K562 (cell line): ENCODE measurements around the gene B3GNT7. TPM values are rescaled to one million over a fixed set of nuclear protein-coding genes. Genes with fewer than 3 reads are reported as not detected.

Source experiments
- ATAC-seq: fragments of 200-7000 bp; cut with Tn5 transposase; 3 replicates; pipeline ENCODE4 v1.9.1; 2020; ENCODE audit warnings: moderate library complexity
- BruUV-seq: library from RNA; stranded (reverse); fragments of 400-500 nt; replicated peaks from 2 replicates; lab custom pipeline; 2021; lab: Mats Ljungman, UMichigan
- CTCF ChIA-PET: fragments of 300-600 bp; formaldehyde crosslinking; extraction: SDS; loops from one replicate; lab custom pipeline; 2021; ENCODE audit warnings: low intra/inter-chr PET ratio; lab: Yijun Ruan, JAX
- POLR2A ChIA-PET: fragments of 300-600, 350-650 bp; sonication (Branson Sonifier 250); formaldehyde crosslinking; extraction: SDS; loops from one replicate; lab custom pipeline; 2021; ENCODE audit warnings: antibody characterized with exemption, inconsistent platforms; lab: Yijun Ruan, JAX
- DNase-seq, 4 experiments: peaks; one replicate each; pipeline versions ENCODE4 v3.0.0 to v3.0.0-alpha.2; 2011 to 2018; ENCODE audit warnings: low spot score in 3 of 4, mixed read lengths in 3 of 4; ENCODE audit errors: extremely low read depth in 1 of 4
- FAIRE-seq: peaks from 2 replicates; lab custom pipeline; 2011; peaks lifted over from hg19 to GRCh38; lab: Jason Lieb, UNC
- H2AFZ ChIP-seq: 2 replicates; pipeline ENCODE4 v1.6.0; 2011; ENCODE audit warnings: low read depth, low read length, control low read depth, inconsistent platforms
- H3K27ac ChIP-seq: fragments of 200-600 bp; 3 replicates; pipeline ENCODE4 v1.8.0; 2011; ENCODE audit warnings: low read depth, mild to moderate bottlenecking, control low read depth, inconsistent platforms, low read length, moderate library complexity, mixed read lengths; ENCODE audit errors: extremely low read depth
- H3K27me3 ChIP-seq, 2 experiments: fragments of 300-600 bp in 1 of 2; 2 replicates in 1 of 2; 3 replicates in 1 of 2; pipeline versions ENCODE4 v1.6.0 to v1.8.0; 2011; ENCODE audit warnings: inconsistent platforms in 2 of 2, low read length in 2 of 2, mild to moderate bottlenecking in 1 of 2, mixed read lengths in 1 of 2, moderate library complexity in 1 of 2; ENCODE audit not compliant: control insufficient read depth in 2 of 2, insufficient read depth in 2 of 2
- H3K36me3 ChIP-seq: fragments of 300-600 bp; 3 replicates; pipeline ENCODE4 v1.8.0; 2011; ENCODE audit warnings: mild to moderate bottlenecking, low read length, inconsistent platforms; ENCODE audit not compliant: control insufficient read depth, insufficient read depth
- H3K4me1 ChIP-seq, 2 experiments: fragments of 200-600 bp in 1 of 2; replicated peaks in 1 of 2; 2 replicates in 1 of 2; 3 replicates in 1 of 2; pipeline versions ENCODE4 v1.5.1 to v1.8.0; 2011; ENCODE audit warnings: inconsistent platforms in 2 of 2, low read length in 2 of 2, mild to moderate bottlenecking in 1 of 2, mixed read lengths in 1 of 2, moderate library complexity in 1 of 2; ENCODE audit not compliant: control insufficient read depth in 2 of 2, insufficient read depth in 2 of 2
- H3K4me2 ChIP-seq: 2 replicates; pipeline ENCODE4 v1.6.1; 2011; ENCODE audit warnings: low read length, control low read depth, inconsistent platforms, mixed read lengths; ENCODE audit not compliant: insufficient read depth
- H3K4me3 ChIP-seq: fragments of 200-600 bp; sonication (generic), shearing (Covaris generic); 2 replicates; pipeline ENCODE4 v1.5.1; 2016; ENCODE audit warnings: control low read depth, inconsistent platforms
- H3K79me2 ChIP-seq: fragments of 200-600 bp; 3 replicates; pipeline ENCODE4 v1.8.0; 2011; ENCODE audit warnings: low read length, inconsistent platforms; ENCODE audit not compliant: control insufficient read depth, insufficient read depth
- H3K9ac ChIP-seq, 2 experiments: 2 replicates each; pipeline versions ENCODE4 v1.6.0 to v1.6.1; 2011; ENCODE audit warnings: low read depth in 2 of 2, low read length in 2 of 2, control low read depth in 1 of 2, inconsistent platforms in 1 of 2, mild to moderate bottlenecking in 1 of 2, mixed read lengths in 1 of 2; ENCODE audit not compliant: insufficient read depth in 1 of 2
- H3K9me1 ChIP-seq: one replicate; pipeline ENCODE4 v1.6.0; 2011; ENCODE audit warnings: inconsistent platforms, mild to moderate bottlenecking, low read length, moderate library complexity; ENCODE audit not compliant: control insufficient read depth, insufficient read depth
- H3K9me3 ChIP-seq: replicated peaks from 2 replicates; pipeline ENCODE4 v1.5.1; 2011; ENCODE audit warnings: low read depth, low read length, inconsistent platforms; ENCODE audit not compliant: control insufficient read depth, insufficient read depth
- H4K20me1 ChIP-seq: replicated peaks from 2 replicates; pipeline ENCODE4 v1.6.1; 2011; ENCODE audit warnings: low read length, inconsistent platforms, mixed read lengths; ENCODE audit not compliant: control insufficient read depth, insufficient read depth
- FOXP1 ChIP-seq: sonication (generic); formaldehyde crosslinking; IDR thresholded peaks from 2 replicates; pipeline ENCODE4 v1.8.0; 2022; ENCODE audit warnings: mild to moderate bottlenecking, missing genetic modification reagents
- FOXP4 ChIP-seq: sonication (generic); formaldehyde crosslinking; IDR thresholded peaks from 2 replicates; pipeline ENCODE4 v1.8.0; 2022; ENCODE audit warnings: mild to moderate bottlenecking, missing genetic modification reagents, borderline replicate concordance
- JUND ChIP-seq, 2 experiments: IDR thresholded peaks; 2 replicates in 1 of 2; 3 replicates in 1 of 2; pipeline ENCODE4 v1.6.1; 2011; ENCODE audit warnings: borderline replicate concordance in 2 of 2, low read depth in 2 of 2, low read length in 2 of 2, improper control_type of control experiment in 1 of 2, missing biosample characterization in 1 of 2, missing genetic modification characterization in 1 of 2, missing genetic modification reagents in 1 of 2
- KLF16 ChIP-seq: IDR thresholded peaks from 2 replicates; pipeline ENCODE4 v1.6.1; 2016; ENCODE audit warnings: antibody characterized with exemption
- MCM5 ChIP-seq: fragments of 450-650 bp; IDR thresholded peaks from 2 replicates; pipeline ENCODE4 v1.6.1; 2016; ENCODE audit warnings: low read depth
- MYNN ChIP-seq, 2 experiments: sonication (generic); formaldehyde crosslinking in 1 of 2; IDR thresholded peaks; 2 replicates each; pipeline versions ENCODE4 v1.5.0 to v1.6.1; 2016 to 2020; ENCODE audit warnings: antibody characterized with exemption in 1 of 2, missing genetic modification reagents in 1 of 2
- NR2C1 ChIP-seq, 2 experiments: fragments of 450-650 bp; IDR thresholded peaks; 2 replicates each; pipeline ENCODE4 v1.6.1; 2017; ENCODE audit warnings: mild to moderate bottlenecking in 2 of 2, antibody characterized with exemption in 1 of 2, inconsistent platforms in 1 of 2, missing compliant biosample characterization in 1 of 2, missing genetic modification characterization in 1 of 2
- OTX1 ChIP-seq: fragments of 450-650 bp; formaldehyde crosslinking; IDR thresholded peaks from 2 replicates; pipeline ENCODE4 v1.4.0; 2022; ENCODE audit warnings: mild to moderate bottlenecking
- PHF21A ChIP-seq: fragments of 450-650 bp; IDR thresholded peaks from 2 replicates; pipeline ENCODE4 v1.6.1; 2017; ENCODE audit warnings: low read depth, borderline replicate concordance
- POLR2AphosphoS2 ChIP-seq: IDR thresholded peaks from 2 replicates; pipeline ENCODE4 v1.6.1; 2012; ENCODE audit warnings: low read length, improper control_type of control experiment
- PREB ChIP-seq: sonication (generic); formaldehyde crosslinking; IDR thresholded peaks from 2 replicates; pipeline ENCODE4 v1.8.1; 2023; ENCODE audit warnings: mild to moderate bottlenecking, missing genetic modification reagents
- PYGO2 ChIP-seq: fragments of 450-650 bp; IDR thresholded peaks from 2 replicates; pipeline ENCODE4 v1.6.1; 2016; ENCODE audit warnings: mild to moderate bottlenecking, missing genetic modification characterization, moderate library complexity, missing compliant biosample characterization
- RFX5 ChIP-seq: IDR thresholded peaks from 2 replicates; pipeline ENCODE4 v1.6.1; 2011; ENCODE audit warnings: low read depth, mild to moderate bottlenecking, improper control_type of control experiment, low read length
- SPI1 ChIP-seq: IDR thresholded peaks from 2 replicates; pipeline ENCODE4 v1.6.1; 2011; ENCODE audit warnings: low read depth, low read length, control low read depth, borderline replicate concordance
- ZBTB9 ChIP-seq: fragments of 450-650 bp; formaldehyde crosslinking; IDR thresholded peaks from 2 replicates; pipeline ENCODE4 v1.4.0; 2020; ENCODE audit warnings: mild to moderate bottlenecking, moderate library complexity
- ZC3H8 ChIP-seq: fragments of 450-650 bp; IDR thresholded peaks from 2 replicates; pipeline ENCODE4 v1.6.1; 2017
- ZKSCAN1 ChIP-seq: fragments of 150-350 bp; IDR thresholded peaks from 2 replicates; pipeline ENCODE4 v1.6.1; 2016; ENCODE audit warnings: low read depth, low read length
- ZNF184 ChIP-seq: sonication (generic); formaldehyde crosslinking; IDR thresholded peaks from 2 replicates; pipeline ENCODE4 v1.5.0; 2020; ENCODE audit warnings: missing genetic modification reagents
- ZNF217 ChIP-seq: sonication (generic); formaldehyde crosslinking; IDR thresholded peaks from 2 replicates; pipeline ENCODE4 v1.8.0; 2022; ENCODE audit warnings: mild to moderate bottlenecking, missing genetic modification reagents
- WGBS: fragments of 100-300 bp; shearing (Covaris generic); methylation state at CpG from one replicate; pipeline ENCODE4 v1.1.6; 2016; ENCODE audit warnings: low coverage, mixed read lengths; ENCODE audit not compliant: insufficient coverage; ENCODE audit errors: missing lambda C conversion rate; 5-methylcytosine and 5-hydroxymethylcytosine counted together
- in situ Hi-C: fragments of 300-500 bp; cut with MboI; formaldehyde crosslinking; loops from 4 replicates; pipeline ENCODE4 v1.15.0; 2018; ENCODE audit warnings: inconsistent platforms, mixed read lengths
- intact Hi-C: fragments of 100-400 bp; cut with micrococcal nuclease; formaldehyde crosslinking; loops from 2 replicates; pipeline ENCODE4 v1.14.2; 2022
- polyA plus RNA-seq, 8 experiments: library from polyadenylated mRNA; depleted of rRNA in 4 of 8; stranded (reverse) in 5 of 8; unstranded in 3 of 8; fragments of >200 nt; fragmentation: Nextera tagmentation in 2 of 8; fragmentation: Illumina TruSeq in 1 of 8; extraction: Ambion mirVana in 2 of 8; extraction: Trizol in 1 of 8; gene quantifications; 2 replicates each; pipeline versions ENCODE4 v1.2.1 to v1.2.3, GENCODE V29; 2011 to 2014; ENCODE audit warnings: inconsistent platforms in 1 of 8, missing spikeins in 1 of 8
- total RNA-seq, 7 experiments: library from RNA; depleted of rRNA in 6 of 7; stranded (reverse); fragments of >200 nt in 6 of 7; fragmentation: Illumina TruSeq in 2 of 7; extraction: Trizol in 2 of 7; gene quantifications; 2 replicates each; pipeline versions ENCODE4 v1.2.1 to v1.2.3, GENCODE V29; 2011 to 2021; ENCODE audit warnings: low replicate concordance in 1 of 7

B3GNT7 gene
- total and polyA plus RNA-seq, 9 of the 15 experiments (the other 6 are each of a cell fraction or from before 2014, with no cell fraction given) = 0.20 TPM; not detected in 8

- TF ChIP-seq MCM5 = no peak
- TF ChIP-seq ZBTB9 (CRISPR knock-in tag) = no peak
- TF ChIP-seq ZC3H8 = no peak
- TF ChIP-seq PREB (CRISPR knock-in tag) = no peak
- no peak for TF ChIP-seq KLF16
- TF ChIP-seq ZNF184 (CRISPR knock-in tag) = no peak
- no peak for TF ChIP-seq MYNN (IDR thresholded peaks at IDR 0.05)
- no peak for TF ChIP-seq MYNN (CRISPR knock-in tag; IDR thresholded peaks at IDR 0.05)
- no peak for TF ChIP-seq PYGO2
Observed at GRCh38 chr2:231421051-231421580, 25.6 kb downstream of the B3GNT7 start (continued).

GRCh38 chr2:231422056-231422455 lies 26.5 kb downstream of the B3GNT7 start:
- ATAC-seq (no peak), FAIRE-seq (no peak), DNase-seq (no peak)
- Histone ChIP-seq H3K9me3 (no peaks in the 10 kb centered on the region), H3K36me3 (no peaks in the 10 kb centered on the region), H3K4me3 (no peak overlapping the region), H2AFZ (no peak overlapping the region), H3K4me2 (no peak overlapping the region), H3K27me3 (peaks cover 6 to 45% of the 10 kb centered on the region in 2 experiments; a peak in 4 of 5 replicates), H3K79me2 (no peaks in the 10 kb centered on the region), H3K4me1 (peaks cover 0 to 4% of the 10 kb centered on the region in 2 experiments; a peak in 2 of 5 replicates), H3K27ac (no peak overlapping the region), H3K9me1 (no peaks in the 10 kb centered on the region), H3K9ac (no peak overlapping the region), H4K20me1 (no peaks in the 10 kb centered on the region)
- WGBS = 8% methylated on average over 2 of the region's 2 CpGs
- intact Hi-C loops = no loop called here
- ChIA-PET POLR2A (interaction anchor here (0.9 kb wide), 1 partner anchor 8 kb away, joined by 3 read pairs; no protein-coding TSS in a partner anchor), CTCF (no interaction called here)
- in situ Hi-C loops = no loop called here
- BruUV-seq = no TSS peak
- no peak for TF ChIP-seq OTX1 (CRISPR knock-in tag)
- TF ChIP-seq POLR2AphosphoS2 = no peak
- no peak for TF ChIP-seq JUND (IDR thresholded peaks at IDR 0.05; ENCODE audit: borderline replicate concordance, low read depth, low read length)
- no peak for TF ChIP-seq JUND (tag; IDR thresholded peaks at IDR 0.05; ENCODE audit: borderline replicate concordance, low read depth, low read length)
- no peak for TF ChIP-seq SPI1
- no peak for TF ChIP-seq RFX5
- TF ChIP-seq PHF21A = no peak
- no peak for TF ChIP-seq ZNF217 (CRISPR knock-in tag)
- TF ChIP-seq ZKSCAN1 = no peak
- TF ChIP-seq FOXP1 (CRISPR knock-in tag) = no peak
- no peak for TF ChIP-seq NR2C1 (IDR thresholded peaks at IDR 0.05)
- TF ChIP-seq NR2C1 (tag; IDR thresholded peaks at IDR 0.05) = no peak
- TF ChIP-seq FOXP4 (CRISPR knock-in tag) = no peak
